SK-N-SH treated with all-trans-retinoic acid at 6 μM for 48 hours (cell line): Measurements from ENCODE around the gene FASN.

Experiments
- ISL1 ChIP-seq: fragments of 250-450 bp; sonication (Bioruptor Pico); IDR thresholded peaks from 2 replicates; pipeline ENCODE4 v2.1.2; 2022; ENCODE audit warnings: mild to moderate bottlenecking, moderate library complexity
- PPARA ChIP-seq: fragments of 250-450 bp; sonication (Bioruptor Pico); IDR thresholded peaks from 2 replicates; pipeline ENCODE4 v1.5.0; 2020; ENCODE audit warnings: mild to moderate bottlenecking, borderline replicate concordance
- RARB ChIP-seq: fragments of 250-450 bp; sonication (Bioruptor Pico); IDR thresholded peaks from 2 replicates; pipeline ENCODE4 v1.8.0; 2021; ENCODE audit warnings: mild to moderate bottlenecking, moderate library complexity
- ZC3H10 ChIP-seq: fragments of 250-450 bp; sonication (Bioruptor Pico); IDR thresholded peaks from 2 replicates; pipeline ENCODE4 v1.5.1; 2021; ENCODE audit warnings: mild to moderate bottlenecking, moderate library complexity

GRCh38 chr17:82037092-82037888, 60.7 kb downstream of the FASN start, which contains the start of gene DCXR:
- TF ChIP-seq PPARA (CRISPR knock-in tag) (no peak), ISL1 (no peak), RARB (CRISPR knock-in tag) (no peak), ZC3H10 (CRISPR knock-in tag) (no peak)
